Measurements from ENCODE around the gene CAPN10.

The CAPN10 gene

DNA sequence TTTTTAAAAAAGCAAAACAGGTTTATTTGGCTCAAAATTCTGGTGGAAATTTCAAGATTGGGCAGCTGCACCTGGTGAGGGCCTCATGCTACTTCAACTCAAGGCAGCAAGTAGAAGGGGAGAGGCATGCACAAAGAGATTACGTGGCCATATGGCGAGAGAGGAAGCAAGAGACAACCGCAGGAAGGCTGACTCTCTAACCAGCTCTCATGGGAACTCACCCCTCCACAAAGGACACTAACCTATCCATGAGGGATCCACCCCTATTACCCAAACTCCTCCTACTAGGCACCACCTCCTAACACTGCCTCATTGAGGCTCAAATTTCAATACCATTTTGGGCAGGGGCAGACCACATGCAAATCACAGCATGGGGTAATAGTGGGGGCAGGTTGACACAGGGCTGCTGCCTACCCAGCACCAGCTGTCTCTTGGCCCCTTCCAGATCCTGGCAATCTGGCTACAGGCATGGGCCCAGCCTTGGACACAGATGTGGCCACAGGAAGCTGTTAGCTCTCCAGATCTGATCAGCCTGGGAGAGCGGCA lies 2.0 kb upstream of the CAPN10 start:
- H3K27ac ChIP-seq = peak overlapping the region; percentile 87
- TF ChIP-seq, protein P1, sequence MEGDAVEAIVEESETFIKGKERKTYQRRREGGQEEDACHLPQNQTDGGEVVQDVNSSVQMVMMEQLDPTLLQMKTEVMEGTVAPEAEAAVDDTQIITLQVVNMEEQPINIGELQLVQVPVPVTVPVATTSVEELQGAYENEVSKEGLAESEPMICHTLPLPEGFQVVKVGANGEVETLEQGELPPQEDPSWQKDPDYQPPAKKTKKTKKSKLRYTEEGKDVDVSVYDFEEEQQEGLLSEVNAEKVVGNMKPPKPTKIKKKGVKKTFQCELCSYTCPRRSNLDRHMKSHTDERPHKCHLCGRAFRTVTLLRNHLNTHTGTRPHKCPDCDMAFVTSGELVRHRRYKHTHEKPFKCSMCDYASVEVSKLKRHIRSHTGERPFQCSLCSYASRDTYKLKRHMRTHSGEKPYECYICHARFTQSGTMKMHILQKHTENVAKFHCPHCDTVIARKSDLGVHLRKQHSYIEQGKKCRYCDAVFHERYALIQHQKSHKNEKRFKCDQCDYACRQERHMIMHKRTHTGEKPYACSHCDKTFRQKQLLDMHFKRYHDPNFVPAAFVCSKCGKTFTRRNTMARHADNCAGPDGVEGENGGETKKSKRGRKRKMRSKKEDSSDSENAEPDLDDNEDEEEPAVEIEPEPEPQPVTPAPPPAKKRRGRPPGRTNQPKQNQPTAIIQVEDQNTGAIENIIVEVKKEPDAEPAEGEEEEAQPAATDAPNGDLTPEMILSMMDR (conservative IDR thresholded peaks at IDR 0.05) = no peak
- TF ChIP-seq ZFX (IDR thresholded peaks at IDR 0.05) = no peak

DNA sequence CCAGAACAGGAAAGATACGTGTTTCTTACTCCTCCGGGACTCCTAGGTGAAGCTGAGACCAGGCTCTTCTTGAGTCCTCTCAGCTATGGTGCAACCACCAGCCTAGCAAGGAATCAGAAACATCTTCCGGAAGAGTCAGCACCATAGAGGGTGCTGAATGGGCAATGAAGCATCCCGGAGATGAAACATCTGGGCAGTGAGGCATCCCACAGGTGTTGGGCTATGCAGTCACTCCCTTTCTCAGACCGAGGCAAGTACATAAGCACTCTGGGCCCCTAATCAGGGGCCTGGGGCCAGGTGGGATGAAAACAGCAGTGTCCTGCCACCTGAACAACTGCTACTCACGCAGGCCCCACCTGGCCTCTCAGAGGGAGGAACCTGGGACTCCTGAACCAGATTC lies 1.4 kb upstream of the CAPN10 start:
- peak overlapping the region; percentile 87 for H3K27ac ChIP-seq

DNA sequence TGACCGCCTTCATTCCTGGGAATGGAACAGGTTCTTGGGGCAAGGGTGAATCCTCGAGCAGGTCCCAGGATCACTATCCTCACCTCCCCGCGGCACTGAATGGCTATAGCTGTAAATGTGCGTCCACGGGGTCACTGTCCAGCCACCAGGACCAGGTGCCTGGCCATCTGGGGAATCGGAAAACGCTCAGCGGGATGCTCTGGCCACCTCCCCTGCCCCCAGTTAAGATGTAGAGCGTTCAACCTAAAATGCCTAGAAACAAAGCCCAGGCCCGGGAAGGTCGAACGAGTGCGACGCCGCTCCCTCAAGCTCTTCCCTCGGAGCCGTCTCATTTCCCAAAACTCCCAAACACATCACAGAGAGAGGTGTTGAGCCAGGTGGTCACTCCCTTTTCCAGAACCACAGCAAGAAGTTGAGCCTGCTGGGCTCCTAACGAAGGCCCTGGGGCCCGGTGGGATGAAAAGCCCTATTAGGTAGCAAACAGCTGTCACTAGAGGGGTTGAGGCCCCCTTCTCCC lies 795 bp upstream of the CAPN10 start:
- TF ChIP-seq, protein P1 (conservative IDR thresholded peaks at IDR 0.05) = no peak
- TF ChIP-seq ZFX (IDR thresholded peaks at IDR 0.05) = no peak
- H3K27ac ChIP-seq = peak overlapping the region; percentile 87

More for the DNA sequence above, 1.4 kb upstream of the CAPN10 start:
- TF ChIP-seq ZFX (IDR thresholded peaks at IDR 0.05) = no peak
- TF ChIP-seq, protein P1 (conservative IDR thresholded peaks at IDR 0.05) = no peak

DNA sequence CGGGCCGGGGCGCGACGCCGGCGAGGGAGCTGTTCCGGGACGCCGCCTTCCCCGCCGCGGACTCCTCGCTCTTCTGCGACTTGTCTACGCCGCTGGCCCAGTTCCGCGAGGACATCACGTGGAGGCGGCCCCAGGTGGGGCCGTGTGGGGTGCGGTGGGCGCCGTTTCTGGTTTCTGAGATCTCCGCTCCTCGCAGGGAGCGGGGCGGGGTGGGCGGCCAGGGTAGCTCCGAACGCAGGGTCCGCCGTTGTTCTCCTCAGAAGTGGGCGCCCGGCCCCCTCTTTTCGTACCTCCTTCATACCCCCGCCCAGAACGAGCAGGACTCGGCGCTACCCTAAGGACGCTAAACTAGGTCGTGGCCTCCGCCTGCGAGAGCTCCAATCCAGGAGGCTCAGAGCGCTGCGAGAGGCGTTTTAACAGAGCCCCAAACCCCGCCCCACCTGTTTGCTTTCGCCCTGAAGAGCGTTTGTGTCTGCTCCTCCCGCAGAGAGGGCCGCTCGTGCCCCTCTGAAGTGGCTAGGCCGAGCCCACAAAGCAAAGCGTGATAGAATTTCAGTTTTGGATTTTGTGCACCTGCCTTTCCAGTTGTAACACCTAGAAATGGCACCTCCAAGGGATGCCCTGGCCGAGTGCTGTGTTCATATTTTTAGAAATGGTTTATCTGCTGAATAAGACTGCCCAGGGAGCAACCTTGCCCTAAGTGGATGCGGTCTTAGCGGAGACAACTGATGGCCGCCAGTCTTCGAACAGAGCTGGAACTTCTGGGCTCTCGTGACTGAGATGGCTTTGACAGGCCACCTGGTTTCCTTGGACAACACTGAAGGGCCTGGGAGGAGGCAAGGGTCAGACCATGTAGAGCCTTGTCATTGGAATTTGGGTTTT lies 626 bp downstream of the CAPN10 start:
- peak overlapping the region; percentile 87 for H3K27ac ChIP-seq
- TF ChIP-seq ZFX (IDR thresholded peaks at IDR 0.05) = no peak
- TF ChIP-seq, protein P1 (conservative IDR thresholded peaks at IDR 0.05) = no peak

DNA sequence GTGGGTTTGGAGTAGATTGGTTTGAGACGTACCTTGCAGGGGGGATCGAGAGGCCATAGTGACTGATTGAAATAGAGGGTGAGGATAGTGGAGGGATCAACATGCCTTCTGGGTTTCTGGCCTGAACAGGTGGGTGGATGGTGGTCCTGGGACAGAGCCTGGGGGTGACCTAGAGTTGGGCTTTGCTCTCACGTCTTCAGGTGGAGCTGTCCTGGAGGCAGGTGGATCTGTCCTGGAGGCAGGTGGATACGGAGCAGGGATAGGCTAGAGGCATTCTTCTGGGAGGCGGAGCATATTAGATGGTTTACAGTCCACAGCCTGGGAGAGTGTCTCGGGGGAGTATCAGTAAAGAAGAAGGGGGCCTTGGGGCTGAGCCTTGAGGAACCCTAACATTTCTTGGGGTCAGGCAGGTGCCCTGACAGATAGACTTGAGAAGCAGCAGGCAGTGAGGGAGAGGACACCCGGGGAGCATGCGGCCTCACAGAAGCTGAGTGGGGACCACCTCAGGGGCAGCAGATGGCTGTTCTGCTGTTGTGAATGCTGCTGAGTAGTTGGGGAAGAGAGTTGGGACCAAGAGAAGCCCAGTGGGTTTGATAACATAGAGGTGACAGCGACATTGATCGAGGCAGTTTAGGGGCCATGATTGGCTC lies 1.6 kb downstream of the CAPN10 start:
- no peak overlapping the region; the same call in 1 of the 2 replicates for H3K27ac ChIP-seq
- TF ChIP-seq, protein P1 (conservative IDR thresholded peaks at IDR 0.05) = no peak
- no peak for TF ChIP-seq ZFX (IDR thresholded peaks at IDR 0.05)

DNA sequence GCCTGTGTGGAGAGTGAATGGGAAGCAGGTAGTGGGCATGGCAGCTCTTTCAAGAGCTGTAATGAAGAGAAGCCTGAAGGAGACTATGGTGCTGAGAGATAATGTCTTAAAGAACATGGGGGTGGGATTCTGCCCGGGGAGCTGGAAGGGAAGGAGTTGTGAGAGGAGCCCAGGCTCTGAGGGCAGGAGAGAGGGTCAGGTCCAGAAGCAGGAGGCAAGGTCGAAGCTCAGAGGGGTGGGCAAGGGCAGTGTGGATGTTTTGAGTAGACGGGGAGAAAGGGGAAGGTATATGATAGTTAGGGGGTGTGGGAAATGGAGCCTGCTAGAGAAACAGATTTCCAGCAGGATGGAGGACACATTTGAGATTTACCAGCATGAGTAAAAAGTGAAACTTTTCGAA lies 2.1 kb downstream of the CAPN10 start:
- no peak for TF ChIP-seq ZFX (IDR thresholded peaks at IDR 0.05)
- TF ChIP-seq, protein P1 (conservative IDR thresholded peaks at IDR 0.05) = no peak
- H3K27ac ChIP-seq = no peak overlapping the region

DNA sequence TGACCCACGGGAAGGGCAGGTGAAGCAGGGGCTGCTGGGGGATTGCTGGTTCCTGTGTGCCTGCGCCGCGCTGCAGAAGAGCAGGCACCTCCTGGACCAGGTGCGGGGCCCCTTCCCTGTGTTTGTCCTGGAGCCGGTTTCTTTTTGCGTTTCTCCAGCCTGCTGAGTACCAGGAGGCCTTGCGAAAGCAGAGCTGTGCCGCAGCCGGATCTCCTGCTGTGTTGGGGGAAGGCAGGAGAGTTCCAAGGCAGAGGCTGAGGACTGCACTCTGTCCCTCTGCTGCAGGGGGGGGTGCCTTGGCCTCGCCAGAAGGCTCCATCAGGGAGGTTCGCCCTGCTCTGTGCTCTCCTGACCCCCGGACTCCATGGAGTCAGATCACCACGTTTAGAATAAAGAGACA lies 2.8 kb downstream of the CAPN10 start:
- H3K27ac ChIP-seq = no peak overlapping the region
- TF ChIP-seq, protein P1 (conservative IDR thresholded peaks at IDR 0.05) = no peak
- no peak for TF ChIP-seq ZFX (IDR thresholded peaks at IDR 0.05)

All from C4-2B (cell line).